ENCODE measurements around the gene DCST2. TPM values are rescaled to one million over a fixed set of nuclear protein-coding genes. Genes with fewer than 3 reads are reported as not detected.

DCST2 gene
- total and polyA plus RNA-seq, 10 of the 15 experiments (the other 5 are each of a cell fraction or from before 2014, with no cell fraction given), result 0.33 to 0.41 (median 0.36) TPM; not detected in 7

DNA sequence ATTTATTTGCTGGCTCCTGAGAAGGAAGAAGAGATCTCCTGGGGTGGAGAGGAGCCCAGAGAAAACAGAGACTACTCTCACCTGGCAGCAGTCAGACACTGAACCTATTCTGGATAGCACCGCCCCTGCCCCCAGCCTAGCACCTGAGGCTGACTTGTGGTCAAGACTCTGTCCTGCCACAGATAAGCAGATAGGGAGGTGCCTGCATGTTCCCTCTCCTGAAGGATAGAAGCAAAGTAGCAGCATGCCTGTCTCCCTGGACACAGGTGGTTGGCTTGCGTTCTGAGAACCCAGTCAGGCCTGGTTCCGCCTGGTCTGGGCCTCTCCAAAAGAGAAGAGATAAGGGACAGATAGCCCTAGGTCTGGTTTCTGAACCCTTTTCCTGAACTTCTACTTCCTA lies 43.8 kb upstream of the DCST2 start:
- ChIA-PET RAD21 (ENCODE audit: unreplicated experiment) (no interaction called here), CTCF (interaction anchor here (1.5 to 4.4 kb wide), 3 partner anchors 9 to 15 kb away, joined by 5 to 27 read pairs (median 17); partner anchors contain the start of gene EFNA4), SMC1A (ENCODE audit: uncharacterized antibody, unreplicated experiment) (interaction anchor here (0.6 to 1.7 kb wide), 2 partner anchors 13 to 37 kb away, joined by 3 to 5 read pairs; no protein-coding TSS in a partner anchor), POLR2A (interaction anchor here (1.0 kb wide), 1 partner anchor 13 kb away, joined by 3 read pairs; no protein-coding TSS in a partner anchor)
- Histone ChIP-seq H3K27ac (ENCODE audit: control insufficient read depth, insufficient read depth) (no peak overlapping the region), H2AFZ (ENCODE audit: control insufficient read depth, low read depth, low read length) (no peak overlapping the region), H3K4me3 (no peak overlapping the region), H3K27me3 (replicated peaks in 1 of 2; ENCODE audit: control insufficient read depth in 2 of 2, insufficient read depth in 2 of 2, low read length in 1 of 2) (peaks cover 14 to 16% of the 10 kb centered on the region in 2 experiments; a peak in 3 of 4 replicates), H3K4me2 (ENCODE audit: control insufficient read depth, insufficient read depth) (no peak overlapping the region), H3K9ac (ENCODE audit: control insufficient read depth, insufficient read depth, low read length) (no peak overlapping the region), H3K4me1 (ENCODE audit: control insufficient read depth, insufficient read depth, low read length) (peaks cover 22% of the 10 kb centered on the region), H3K9me3 (replicated peaks; ENCODE audit: control insufficient read depth, insufficient read depth, low read length) (no peaks in the 10 kb centered on the region), H3K36me3 (ENCODE audit: control insufficient read depth in 2 of 2, insufficient read depth in 2 of 2, low read length in 1 of 2) (no peaks in the 10 kb centered on the region), H3K79me2 (ENCODE audit: control insufficient read depth, insufficient read depth, low read length) (no peaks in the 10 kb centered on the region), H4K20me1 (ENCODE audit: control insufficient read depth, insufficient read depth) (no peaks in the 10 kb centered on the region)
- ATAC-seq (no peak), FAIRE-seq (no peak), DNase-seq (ENCODE audit: low read depth, low spot score) (no peak)
- in situ Hi-C loops (cut with MboI) (no loop called here), intact Hi-C loops (cut with micrococcal nuclease; ENCODE audit: unreplicated experiment) (no loop called here)
- 63% methylated on average over 3 of the region's 3 CpGs for WGBS (ENCODE audit: insufficient coverage, insufficient replicate concordance, low lambda C conversion rate, missing lambda C conversion rate)
- BruUV-seq (replicated peaks), result no TSS peak
- TF ChIP-seq IKZF2 (IDR thresholded peaks at IDR 0.05) (no peak), ZNF24 (IDR thresholded peaks at IDR 0.05) (no peak), CHD4 (IDR thresholded peaks at IDR 0.05) (no peak), GABPA (IDR thresholded peaks at IDR 0.05; ENCODE audit: low read depth) (no peak), ZNF207 (IDR thresholded peaks at IDR 0.05; ENCODE audit: borderline replicate concordance) (no peak), IKZF1 (conservative IDR thresholded peaks at IDR 0.05) (no peak), FOXM1 (IDR thresholded peaks at IDR 0.05; ENCODE audit: low read depth, low read length) (no peak), RCOR1 (conservative IDR thresholded peaks at IDR 0.05; ENCODE audit: low read depth, low read length) (no peak), BHLHE40 (IDR thresholded peaks at IDR 0.05; ENCODE audit: borderline replicate concordance in 1 of 2, low read depth in 2 of 2, low read length in 1 of 2) (no peak), CBFB (IDR thresholded peaks at IDR 0.05; ENCODE audit: low read depth) (no peak), EP300 (IDR thresholded peaks at IDR 0.05; ENCODE audit: borderline replicate concordance in 1 of 2, control insufficient read depth in 1 of 2, low read depth in 2 of 2, low read length in 2 of 2) (no peak)
- TF ChIP-seq, protein P1, sequence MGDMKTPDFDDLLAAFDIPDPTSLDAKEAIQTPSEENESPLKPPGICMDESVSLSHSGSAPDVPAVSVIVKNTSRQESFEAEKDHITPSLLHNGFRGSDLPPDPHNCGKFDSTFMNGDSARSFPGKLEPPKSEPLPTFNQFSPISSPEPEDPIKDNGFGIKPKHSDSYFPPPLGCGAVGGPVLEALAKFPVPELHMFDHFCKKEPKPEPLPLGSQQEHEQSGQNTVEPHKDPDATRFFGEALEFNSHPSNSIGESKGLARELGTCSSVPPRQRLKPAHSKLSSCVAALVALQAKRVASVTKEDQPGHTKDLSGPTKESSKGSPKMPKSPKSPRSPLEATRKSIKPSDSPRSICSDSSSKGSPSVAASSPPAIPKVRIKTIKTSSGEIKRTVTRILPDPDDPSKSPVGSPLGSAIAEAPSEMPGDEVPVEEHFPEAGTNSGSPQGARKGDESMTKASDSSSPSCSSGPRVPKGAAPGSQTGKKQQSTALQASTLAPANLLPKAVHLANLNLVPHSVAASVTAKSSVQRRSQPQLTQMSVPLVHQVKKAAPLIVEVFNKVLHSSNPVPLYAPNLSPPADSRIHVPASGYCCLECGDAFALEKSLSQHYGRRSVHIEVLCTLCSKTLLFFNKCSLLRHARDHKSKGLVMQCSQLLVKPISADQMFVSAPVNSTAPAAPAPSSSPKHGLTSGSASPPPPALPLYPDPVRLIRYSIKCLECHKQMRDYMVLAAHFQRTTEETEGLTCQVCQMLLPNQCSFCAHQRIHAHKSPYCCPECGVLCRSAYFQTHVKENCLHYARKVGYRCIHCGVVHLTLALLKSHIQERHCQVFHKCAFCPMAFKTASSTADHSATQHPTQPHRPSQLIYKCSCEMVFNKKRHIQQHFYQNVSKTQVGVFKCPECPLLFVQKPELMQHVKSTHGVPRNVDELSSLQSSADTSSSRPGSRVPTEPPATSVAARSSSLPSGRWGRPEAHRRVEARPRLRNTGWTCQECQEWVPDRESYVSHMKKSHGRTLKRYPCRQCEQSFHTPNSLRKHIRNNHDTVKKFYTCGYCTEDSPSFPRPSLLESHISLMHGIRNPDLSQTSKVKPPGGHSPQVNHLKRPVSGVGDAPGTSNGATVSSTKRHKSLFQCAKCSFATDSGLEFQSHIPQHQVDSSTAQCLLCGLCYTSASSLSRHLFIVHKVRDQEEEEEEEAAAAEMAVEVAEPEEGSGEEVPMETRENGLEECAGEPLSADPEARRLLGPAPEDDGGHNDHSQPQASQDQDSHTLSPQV (IDR thresholded peaks at IDR 0.05), result no peak
- TF ChIP-seq, protein P2, sequence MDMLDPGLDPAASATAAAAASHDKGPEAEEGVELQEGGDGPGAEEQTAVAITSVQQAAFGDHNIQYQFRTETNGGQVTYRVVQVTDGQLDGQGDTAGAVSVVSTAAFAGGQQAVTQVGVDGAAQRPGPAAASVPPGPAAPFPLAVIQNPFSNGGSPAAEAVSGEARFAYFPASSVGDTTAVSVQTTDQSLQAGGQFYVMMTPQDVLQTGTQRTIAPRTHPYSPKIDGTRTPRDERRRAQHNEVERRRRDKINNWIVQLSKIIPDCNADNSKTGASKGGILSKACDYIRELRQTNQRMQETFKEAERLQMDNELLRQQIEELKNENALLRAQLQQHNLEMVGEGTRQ (IDR thresholded peaks at IDR 0.05; ENCODE audit: borderline replicate concordance, low read depth, low read length), result no peak
